GM11168 (cell line): Measurements from ENCODE around the gene TSPAN5.

ENCODE experiments used
- in situ Hi-C: fragments of 300-500 bp; cut with MboI; formaldehyde crosslinking; loops from one replicate; pipeline ENCODE4 v1.12.0; 2022; ENCODE audit warnings: low sequenced_read_pairs; ENCODE audit not compliant: unreplicated experiment

TSPAN5 gene

DNA sequence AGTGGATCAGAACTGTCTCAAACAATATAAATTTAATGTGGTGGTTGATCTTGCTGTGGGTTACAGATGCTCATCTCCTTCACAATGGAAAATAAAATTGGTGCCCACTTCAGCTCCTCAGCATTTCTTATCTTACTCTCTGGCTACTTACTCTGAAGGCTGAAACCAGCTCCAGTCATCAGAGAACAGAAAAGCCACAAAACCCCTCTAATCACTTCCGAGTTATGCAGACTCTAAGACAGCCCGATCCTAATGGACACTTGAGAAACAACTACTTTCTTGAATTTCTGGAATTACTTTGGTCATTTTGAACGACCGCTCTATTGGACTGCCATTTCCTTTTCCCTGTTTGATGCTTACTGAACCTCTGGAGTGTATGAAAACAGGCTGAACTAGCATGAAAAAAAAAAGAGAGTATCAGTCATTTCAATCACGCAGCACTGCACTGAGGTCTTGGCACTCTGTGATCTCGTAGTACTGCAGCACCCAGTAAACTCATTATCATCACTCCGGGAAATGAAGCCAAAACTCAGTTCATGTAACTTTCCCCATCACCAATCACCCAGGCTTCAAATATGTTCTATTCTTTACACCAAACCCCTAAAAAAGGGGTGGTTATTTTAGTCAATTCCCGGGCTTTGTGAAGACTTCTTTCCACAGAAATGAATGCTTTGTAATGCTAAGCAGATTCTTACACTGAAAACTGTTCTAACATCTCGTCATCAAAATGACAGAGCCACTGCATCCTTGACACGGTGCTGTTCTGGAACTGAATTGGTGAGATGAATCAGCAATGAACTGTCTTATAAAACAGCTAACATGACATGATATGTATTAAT, 54.5 kb downstream of the TSPAN5 start:
- in situ Hi-C loops, result no loop called here

DNA sequence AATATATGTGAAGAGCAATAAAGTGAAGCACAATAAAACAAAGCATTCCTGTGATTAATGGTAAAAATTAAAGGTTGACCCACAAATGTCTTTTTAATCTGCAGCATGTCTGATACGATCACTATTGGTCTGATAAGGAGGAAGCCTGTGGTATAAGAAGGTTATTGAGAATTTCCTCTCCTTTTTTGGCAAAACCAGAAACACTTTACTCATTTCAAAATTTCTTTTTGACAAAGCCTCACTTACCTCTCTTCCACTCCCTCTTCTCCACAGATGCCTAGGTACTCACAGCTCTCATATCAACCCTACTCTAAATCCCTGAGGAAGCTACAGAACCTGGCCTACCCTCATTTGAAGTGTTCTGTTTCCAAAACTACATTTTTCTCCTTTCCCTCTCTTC, 56.1 kb downstream of the TSPAN5 start:
- in situ Hi-C loops, result no loop called here

DNA sequence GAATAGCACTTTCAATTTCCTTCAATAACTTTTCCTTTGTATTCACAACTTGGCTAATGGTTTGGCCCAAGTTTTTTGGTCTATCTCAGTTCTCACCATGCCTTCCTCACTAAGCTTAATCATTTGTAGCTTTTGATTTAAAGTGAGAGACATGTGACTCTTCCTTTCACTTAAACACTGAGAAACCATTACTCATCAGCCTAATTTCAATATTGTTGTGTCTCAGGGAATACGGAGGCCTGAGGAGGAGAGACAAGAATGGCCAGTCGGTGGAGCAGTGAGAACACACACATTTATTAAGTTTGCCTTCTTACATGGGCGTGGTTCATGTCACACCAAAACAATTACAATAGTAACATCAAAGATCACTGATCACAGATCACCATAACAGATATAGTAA, 56.7 kb downstream of the TSPAN5 start:
- in situ Hi-C loops, result no loop called here

DNA sequence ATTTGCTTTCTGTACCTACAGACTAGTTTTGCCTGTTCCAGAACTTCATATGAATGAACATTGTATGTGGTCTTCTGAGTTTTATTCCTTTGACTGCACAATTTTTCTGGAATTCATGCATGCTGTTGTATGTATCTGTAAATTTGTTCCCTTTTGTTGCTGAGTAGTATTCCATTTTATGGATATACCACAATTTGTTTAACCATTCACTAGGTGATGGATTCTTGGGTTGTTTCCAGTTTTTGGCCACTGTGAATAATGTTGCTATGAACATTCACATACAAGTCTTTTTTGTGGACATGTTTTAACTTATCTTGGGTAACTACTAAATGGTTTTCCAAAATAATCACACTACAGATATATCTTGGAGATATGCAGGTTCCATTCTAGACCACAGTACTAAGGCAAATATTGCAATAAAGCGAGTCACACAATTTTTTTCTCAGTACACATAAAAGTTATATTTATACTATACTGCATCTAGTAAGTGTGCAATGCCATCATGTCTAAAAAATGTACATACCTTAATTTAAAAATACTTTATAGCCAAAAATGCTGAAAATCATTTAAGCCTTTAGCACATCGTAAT, 58.7 kb downstream of the TSPAN5 start:
- in situ Hi-C loops, result no loop called here

DNA sequence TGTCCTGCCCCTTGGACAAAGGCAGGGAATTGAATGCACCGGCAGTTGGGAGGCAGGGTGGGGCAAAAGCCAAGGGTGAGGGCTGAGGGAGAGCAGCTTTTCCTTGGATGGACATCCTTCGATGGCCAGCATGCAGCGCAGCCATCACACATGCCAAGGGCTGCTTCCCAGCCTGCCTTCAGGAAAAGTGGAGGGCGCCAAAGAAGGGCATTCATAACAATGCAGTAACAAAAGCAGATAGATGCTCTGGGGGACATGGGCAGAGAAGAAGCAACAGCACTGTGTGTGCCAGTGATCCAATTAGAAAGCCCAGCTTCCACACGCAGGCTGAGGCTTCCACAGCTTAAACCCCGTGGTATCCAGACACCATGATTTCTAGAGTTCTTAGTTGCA, 71.5 kb downstream of the TSPAN5 start:
- in situ Hi-C loops, result no loop called here

DNA sequence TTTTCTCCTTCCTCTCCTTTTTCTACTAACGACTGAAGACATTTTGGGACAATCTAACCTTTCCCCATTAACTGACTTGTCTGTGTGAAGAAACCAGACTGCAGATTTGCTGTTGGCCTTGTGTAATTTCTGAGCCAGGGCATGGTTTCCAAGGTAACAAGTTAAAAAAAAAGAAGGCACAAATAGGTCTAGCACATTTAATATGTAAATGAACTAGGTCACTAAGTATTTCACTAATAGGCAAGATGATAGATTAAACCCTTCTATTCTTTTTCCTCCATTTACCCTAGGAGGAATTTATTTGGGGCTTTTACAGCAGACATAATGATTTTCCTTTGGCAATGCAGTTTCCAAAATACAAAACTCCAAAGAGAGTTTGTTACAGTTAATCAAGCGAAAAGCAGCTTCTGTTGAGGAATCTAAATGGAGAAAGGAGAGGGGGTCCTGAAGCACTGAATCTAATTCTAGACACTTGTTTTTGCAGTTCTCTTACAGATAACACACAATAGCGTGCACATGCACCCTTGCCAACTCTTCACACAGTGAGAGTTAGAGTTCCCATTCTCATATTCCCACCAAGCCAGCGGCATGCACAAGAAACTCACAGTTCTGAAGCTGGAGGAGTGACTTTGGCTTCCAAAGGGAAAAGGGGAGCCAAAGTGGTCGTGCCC, 72.0 kb downstream of the TSPAN5 start:
- in situ Hi-C loops, result no loop called here

DNA sequence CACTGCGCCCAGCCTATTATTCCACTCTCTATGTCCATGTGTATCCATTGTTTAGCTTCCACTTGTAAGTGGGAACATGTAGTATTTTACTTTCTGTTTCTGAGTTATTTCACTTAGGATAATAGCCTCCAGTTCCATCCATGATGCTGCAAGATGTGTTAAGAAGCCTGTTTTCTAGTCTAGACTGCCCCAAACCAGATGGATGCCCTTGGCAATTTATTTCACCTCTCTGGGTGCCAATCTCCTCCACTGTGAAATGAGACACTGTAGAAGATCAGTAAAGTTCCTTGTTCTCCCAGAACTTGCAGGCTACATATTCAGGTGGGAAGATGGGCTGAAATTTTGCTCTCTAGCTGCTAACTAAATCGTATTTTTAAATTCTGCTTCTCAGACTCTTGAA, 72.8 kb downstream of the TSPAN5 start:
- in situ Hi-C loops, result no loop called here

DNA sequence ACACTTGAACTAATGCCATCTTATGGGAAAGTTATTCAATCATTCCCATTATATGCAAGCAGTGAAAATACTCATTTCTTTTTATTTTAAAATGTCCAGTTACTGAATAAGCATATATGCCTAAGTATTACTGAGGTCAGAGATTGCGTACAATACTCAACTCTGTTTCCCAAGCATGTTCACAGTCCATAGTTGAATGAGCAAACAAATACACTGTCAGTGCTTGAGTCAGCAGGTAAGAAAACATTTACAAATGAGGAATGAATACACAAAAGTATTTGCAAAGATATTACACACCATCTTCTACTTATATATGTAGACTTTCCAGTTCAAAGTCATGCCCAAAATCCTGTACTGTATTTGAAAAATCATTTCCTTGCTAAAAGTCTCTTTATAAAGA, 74.1 kb downstream of the TSPAN5 start:
- in situ Hi-C loops, result no loop called here

DNA sequence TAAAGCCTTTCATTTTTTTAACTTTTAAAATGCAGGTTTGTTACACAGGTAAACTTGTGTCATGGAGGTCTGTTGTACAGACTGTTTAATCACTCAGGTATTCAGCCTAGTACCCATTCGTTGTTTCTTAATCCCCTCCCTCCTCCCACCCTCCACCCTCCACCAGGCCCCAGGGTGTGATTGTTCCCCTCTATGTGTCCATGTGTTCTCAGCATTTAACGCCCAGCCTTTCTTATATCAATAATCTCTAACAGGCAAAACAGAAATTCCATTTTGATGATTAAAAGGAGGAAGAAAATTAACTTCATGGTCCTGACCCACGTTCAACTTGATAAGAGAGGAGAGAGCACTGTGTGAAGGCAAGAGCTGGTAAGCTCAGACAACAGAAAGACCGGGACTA, 75.1 kb downstream of the TSPAN5 start:
- in situ Hi-C loops, result no loop called here

DNA sequence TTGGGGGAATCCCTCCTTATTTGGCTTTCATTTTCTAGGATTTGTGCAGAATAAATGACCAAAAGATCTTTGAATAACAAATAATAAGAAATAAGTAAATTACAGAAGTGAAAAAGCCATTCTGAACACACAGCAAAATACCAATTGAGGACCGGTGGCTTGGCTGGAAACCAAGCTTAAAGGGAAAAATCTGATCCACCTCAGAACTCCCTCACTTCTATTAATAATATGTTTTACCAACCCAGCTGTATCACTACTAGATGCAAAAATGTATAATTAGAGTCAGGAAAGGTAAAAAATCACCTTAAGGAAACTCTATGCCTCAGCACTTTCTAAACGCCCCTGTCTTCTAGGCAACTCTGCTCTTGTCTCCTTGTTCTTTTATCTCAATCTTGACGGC, 77.3 kb downstream of the TSPAN5 start:
- in situ Hi-C loops, result no loop called here

DNA sequence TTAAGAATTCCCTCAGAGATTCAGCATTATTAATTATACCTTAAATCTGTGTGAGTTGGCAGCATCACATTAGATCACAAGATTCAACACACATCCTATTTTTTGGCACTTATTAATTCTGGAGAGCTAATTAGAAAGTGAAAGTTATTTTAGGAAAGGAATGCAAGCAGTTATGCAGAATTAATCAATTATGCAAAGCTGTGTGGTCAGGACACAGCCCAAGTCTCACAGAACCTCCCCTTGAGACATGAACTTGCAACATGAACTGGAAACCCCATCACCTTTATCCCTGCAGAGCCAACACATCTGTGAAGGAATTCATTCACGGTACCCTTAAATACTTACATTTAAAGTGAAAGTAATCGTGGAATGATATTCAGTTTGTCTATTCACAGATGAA, 80.5 kb downstream of the TSPAN5 start:
- in situ Hi-C loops, result no loop called here

DNA sequence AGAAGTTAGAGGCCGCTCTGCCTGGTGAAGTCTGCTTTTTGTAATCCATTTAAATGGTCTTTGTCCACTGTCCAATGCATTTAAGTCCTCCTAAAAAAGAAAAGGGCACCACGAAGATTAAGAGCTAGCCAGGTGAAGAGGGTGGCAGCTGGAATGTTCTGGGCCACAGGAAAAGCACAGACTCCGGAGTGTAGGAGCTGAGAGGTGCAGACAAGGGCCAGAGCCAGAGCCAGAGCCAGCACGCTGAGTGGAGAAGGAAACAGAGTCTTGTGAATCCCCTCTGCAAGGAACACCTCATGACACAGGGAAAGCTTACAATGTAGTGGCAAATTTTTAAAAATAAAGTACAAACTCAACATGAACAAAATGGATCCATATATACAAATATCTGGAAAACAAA, 83.6 kb downstream of the TSPAN5 start:
- in situ Hi-C loops, result no loop called here

DNA sequence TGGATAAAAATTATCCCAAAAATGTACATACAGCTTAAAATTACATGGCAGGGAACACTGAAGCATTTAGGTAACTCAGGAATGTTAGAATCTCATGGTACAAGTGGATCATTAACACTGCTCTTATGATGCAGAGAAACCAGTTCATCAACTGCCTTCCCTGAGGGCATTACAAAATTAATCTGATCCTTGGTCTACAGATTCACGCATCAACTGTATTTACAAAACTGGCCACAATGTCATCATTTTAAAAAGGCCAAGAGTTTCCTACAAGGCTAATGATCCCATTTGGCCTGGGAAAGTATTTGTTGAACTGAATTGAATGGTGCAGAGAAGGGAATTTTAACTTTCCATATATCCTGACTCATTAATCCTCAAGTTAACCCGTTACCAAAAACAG, 84.6 kb downstream of the TSPAN5 start:
- in situ Hi-C loops, result no loop called here

DNA sequence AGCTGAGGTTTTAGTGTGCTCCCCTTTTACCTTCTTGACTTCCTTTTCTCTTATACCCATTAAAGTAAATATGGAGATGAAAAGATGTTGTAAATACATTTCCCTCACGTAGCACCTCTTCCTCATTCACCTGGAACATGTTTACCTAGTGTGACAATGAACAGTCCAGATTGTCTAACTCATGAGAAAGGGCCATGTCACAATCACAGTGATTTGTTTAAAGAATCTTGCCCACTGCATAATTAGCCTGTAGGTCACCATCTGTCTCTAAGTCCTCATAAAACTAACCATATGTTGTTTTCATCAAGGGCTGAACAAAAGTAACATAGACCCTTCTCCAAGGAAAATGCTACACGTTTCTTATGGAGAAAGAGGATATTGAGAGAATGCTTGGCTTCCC, 85.7 kb downstream of the TSPAN5 start:
- in situ Hi-C loops, result no loop called here

DNA sequence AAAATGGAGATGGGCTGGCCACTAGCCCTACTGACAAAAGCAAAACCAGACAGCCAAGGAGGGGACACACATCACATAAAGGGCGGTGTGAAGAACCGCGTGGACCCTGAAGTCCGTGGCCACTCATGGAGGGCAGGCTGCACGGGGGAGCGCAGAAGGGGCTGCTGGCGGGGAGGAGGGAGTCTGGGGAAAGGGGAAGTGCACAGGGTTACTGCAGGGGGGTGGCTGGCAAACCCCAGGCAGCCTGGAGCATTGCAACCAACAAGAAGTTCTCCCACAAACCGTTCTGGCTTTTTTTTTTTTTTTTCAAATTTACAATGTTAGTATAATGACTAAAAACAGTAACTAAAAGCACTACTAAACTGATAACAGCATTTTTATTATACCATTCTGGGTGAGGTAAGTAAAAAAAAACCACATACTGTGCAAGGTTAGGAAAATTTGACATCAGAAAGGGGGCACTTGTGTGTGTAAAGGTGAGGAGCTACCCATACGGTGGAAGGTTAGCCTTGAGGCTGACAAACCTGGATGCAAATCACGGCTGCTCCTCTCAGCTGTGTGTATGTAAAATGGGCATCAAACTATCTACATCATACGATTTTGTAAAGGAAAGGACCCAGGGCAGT, 87.1 kb downstream of the TSPAN5 start:
- in situ Hi-C loops, result no loop called here

DNA sequence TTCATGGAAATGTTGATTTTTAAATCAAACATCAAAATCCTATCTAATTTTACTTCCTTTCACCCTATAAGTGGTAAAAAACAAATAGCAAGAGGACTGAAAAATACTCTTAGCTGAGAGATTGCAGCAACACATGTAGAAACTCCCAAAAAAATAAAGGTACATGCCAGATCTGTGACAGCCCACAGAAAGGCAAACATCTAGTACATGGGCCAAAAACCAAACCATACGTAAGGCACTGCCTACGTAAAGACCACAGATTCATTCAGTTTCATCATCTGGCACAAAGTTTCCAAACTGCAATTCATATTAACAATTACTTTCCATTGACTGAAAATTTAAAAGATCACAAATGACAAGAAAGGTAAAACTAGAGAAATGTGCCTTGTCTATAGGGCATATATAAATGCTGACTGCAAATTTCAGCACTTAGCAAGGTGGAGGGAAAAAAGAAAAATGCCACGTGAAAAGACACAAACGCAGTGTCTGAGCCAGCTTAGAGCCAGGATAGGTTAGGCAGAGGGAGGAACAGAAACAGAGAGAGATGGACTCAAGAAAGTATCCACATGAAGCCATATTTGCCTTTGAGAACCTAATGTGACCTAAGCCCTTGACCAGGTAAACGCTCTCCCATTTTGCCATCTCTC, 88.1 kb downstream of the TSPAN5 start:
- in situ Hi-C loops, result no loop called here

DNA sequence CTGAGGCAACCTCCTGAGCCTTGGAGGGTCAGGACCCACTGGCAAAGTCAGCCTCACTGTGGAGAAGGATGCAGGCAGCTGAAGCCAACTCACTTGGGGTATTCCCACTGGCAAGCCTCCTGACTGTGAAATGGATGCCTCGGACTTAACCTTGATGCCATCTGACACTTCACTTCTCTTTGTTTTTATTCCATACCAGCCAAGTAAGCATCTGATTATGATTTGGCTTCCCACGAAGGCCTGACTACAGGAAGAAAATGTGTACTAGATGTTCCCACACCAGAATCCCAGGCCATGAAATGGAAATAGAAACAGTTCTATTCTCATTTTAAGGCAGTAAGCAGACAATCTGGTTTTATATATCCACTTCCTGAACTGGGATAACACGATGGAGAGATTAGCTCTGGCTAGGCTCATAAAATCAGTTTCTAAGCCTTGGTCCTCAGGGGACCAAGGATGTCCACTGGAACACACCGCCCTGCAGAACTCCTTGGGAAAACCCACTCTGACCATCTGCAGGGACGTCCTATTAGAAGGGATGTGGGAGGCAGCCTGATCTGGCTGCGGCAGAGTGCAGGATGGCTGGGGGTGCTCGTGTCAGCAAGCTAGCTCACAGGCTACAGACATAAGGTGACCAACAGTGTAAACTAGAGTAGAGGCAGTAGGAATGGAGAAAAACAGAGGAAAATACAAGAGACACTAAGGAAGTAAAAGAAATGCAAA, 89.3 kb downstream of the TSPAN5 start:
- in situ Hi-C loops, result no loop called here

DNA sequence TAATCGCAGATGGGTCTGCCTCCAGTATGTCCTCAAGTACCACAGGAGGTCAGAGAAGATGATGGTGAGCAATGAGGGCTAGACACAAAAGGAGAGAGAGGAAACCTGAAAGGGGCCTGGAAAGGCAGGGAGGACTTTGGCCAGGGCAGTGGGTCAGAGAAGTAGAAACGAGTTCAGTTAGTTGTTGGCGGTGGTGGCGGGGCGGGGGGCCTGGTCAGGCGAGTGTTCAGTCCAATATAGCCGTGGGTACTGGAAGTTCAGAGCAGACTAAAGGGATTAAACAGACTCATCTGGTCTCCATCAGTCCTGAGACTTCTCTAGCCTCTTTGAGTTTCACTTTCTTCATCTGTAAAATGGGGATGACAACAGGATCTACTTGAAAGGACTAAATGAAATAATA, 90.8 kb downstream of the TSPAN5 start:
- in situ Hi-C loops, result no loop called here

DNA sequence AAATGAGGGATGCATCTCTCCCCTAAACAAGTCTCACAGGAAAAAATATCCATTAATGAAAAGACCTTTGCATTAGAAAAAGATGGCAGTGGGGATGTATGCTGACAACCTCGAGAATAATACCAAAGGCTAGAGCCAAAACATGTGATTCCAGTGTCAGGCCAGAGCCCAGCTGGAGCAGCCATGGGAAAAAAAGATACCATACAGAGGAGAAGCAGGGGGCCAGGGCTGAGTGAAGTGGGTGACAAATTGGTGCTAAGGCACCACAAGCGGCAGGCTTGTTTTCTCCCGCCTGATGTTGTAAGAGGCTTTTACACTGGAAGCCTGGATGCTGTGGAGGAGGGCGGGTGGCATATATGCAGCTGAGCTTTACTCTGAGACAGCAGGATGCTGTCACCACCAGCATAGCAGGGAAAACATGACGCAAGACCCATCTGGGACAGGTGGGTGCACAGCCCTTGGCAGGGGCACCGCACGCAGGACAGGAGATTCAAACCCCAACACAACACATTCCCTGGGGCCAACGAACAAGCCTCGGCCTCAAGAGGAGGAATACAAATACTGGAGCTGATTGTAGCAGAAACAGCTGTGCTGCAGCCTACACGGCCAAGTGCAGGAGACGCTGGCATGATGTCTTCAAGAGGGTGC, 91.9 kb downstream of the TSPAN5 start:
- in situ Hi-C loops, result no loop called here
